Fibroblast of upper back skin (primary cell): ENCODE measurements around the gene KLHL29.

ENCODE experiments used
- DNase-seq: peaks from one replicate; pipeline ENCODE4 v3.0.0-alpha.2; 2013

Gene KLHL29

DNA sequence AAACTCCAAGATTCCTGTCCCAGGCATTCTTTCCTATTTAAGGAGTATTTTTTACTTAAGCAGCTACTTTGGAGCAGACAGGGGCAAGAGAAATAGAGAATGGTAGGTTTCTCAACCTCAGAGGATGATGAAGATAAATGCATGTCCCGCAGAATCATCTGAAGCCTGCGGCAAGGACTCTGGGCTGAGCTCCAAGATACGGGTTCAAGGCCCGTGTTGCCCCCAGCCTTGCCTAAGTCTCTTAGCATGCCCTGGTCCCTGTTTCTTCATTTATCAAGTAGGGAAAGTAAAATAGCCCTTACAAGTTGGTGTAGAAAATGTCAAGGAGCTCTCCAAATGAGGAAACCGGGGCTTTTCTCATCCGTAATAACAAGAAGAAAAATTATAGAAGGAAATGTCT, 214.0 kb downstream of the KLHL29 start:
- no peak for DNase-seq

- no peak for DNase-seq
These were observed 214.7 kb downstream of the KLHL29 start for GRCh38 chr2:23599667-23600066.

GRCh38 chr2:23600346-23600745, 215.4 kb downstream of the KLHL29 start:
- DNase-seq = no peak

DNA sequence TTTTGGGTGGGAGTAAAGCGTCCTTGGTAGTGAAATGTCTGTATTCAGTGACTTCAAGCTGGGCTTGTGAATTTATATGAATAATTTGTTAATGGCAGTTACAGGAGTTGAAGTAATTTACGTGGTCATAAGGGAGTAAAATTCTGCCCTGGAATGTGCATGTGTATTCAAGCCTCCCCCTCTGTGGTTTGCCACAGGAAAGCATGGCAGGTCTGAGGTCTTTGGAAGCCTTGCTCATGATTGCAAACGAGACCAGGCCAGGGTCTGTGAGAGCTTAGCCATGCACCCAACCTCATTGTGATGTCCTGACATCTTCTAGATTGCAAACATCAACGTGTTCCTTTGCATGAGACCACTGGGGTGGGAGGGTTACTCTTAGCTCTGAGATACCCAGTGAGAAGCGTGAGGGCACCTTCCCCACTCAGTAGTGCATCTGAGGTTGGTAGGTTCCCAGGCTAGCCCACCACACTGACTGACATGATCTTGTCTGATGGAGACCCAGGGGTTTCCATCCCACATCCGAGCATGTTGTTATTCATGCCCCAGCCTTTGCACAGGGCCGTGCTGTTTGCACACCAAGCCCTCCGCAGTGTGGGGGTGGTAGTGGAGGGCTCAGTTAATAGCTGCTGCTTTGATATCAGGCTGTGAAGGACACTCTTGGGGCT, 216.5 kb downstream of the KLHL29 start:
- DNase-seq = peak; percentile 68

DNA sequence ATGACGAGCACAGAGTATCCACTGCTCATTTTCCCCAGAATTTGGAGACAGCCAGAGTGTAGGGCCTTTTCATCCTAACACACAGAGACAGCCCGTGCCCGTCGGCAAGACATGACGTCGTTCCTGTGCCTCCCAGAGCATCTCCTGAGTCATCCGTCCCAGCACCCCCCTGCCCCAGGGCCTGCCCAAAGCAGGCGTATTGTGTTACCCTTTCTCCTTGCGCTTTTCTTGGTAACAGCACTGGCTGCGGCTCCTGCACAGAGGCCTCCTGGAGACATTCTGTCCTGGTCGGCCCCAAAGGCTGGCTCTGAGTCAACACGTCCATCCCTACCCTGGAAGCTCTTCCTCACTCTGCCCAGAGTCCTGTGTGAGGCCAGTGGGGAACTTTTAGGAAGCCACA, 217.1 kb downstream of the KLHL29 start:
- DNase-seq = peak; percentile 70

DNA sequence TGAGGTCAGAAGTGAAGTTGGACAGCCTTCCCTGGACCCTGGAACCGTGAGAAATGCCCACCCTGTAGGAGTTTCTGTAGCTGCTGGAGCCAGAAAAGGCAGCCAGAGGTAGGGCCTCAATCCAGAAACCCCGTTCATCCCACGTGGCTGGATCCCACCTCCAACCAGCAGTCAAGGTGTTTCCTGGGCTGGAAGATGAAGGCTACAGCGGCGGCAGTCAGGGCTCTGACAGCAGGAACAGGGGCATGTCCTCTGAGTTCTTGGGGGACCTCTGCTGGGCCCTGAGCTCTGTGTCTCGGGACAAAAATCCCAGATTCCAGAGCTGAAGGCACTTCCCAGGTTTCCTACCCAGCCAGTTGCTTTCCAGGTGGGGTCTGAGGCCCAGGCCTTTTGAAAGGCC, 218.2 kb downstream of the KLHL29 start:
- DNase-seq = no peak

DNA sequence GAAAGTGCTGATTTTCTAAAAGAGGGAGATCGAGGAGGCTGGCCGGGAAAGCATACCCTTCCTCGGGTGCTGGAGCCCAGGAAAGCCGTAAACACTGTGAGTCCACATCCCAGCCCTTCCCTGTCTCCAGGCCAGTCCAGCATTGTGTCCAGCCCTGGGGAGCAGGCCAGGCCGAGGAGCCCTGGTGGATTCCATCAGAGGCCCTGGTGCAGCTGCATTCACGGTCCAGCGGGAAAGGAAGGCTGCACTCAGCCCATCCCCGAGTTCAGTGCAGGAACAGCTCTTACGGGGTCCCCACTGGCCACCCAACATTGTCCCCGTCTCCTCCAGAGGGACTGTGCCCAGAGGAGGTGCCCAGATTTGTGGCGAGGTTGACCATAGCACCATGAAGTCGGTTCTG, 218.6 kb downstream of the KLHL29 start:
- DNase-seq = no peak

DNA sequence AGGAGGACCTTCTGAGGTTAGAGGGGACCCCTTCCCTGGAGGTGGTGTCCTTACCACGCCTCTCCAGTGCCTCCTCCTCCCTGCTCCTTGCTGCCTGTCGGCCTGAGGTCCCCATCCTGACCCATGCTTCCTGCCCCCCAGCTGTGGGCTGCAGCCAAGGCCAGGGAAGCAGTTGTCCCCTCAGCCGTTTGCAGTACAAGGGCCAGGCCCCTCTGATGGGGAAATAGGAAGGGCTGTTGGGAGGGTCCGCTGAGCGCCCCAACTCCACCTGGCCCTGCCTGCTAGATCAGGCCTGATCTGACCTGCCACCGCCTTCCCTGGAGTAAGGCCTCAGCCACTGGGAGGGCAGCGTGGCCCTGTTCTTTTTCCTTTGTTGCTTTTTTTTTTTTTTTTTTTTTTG, 219.8 kb downstream of the KLHL29 start:
- no peak for DNase-seq

DNA sequence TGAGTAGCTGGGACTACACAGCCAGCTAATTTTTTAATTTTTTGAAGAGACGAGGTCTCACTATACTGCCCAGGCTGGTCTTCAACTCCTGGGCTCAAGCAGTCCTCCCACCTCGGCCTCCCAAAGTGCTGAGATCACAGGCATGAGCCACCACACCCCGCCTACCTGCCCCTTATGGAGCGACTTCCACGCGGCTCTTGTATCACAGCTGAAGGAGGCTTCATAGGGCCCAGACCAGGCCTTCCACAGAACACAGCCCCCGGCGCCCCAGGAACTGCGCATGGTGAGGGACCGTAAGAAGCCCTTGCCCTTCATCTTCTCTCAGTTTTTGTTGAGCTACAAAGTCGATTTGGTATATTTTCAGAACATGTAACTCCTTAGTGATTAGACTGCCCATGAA, 220.3 kb downstream of the KLHL29 start:
- DNase-seq = no peak

GRCh38 chr2:23606196-23606595, 221.2 kb downstream of the KLHL29 start:
- DNase-seq = no peak

GRCh38 chr2:23606968-23607367, 222.0 kb downstream of the KLHL29 start:
- peak; percentile 73 for DNase-seq

DNA sequence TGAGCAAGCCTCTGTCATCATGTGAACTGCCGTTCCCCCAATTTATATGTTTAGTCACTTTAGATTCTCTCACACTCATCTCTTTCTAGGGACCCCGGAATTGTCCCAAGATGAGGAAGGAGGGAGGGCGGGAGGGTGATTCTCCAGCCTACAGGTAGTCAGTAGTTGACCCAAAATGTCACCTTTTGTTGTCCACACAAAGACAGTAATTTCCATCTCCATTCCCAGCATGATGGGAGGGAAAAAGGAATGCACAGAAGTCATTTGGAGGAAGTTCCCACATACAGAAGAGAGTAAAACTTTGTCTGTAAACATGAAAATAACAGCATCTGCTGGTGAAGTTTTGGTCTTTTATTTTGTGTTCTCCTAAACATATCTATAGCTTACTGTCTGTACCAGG, 222.9 kb downstream of the KLHL29 start:
- no peak for DNase-seq

- no peak for DNase-seq
These were observed 224.3 kb downstream of the KLHL29 start for GRCh38 chr2:23609254-23609653.

- DNase-seq = no peak
These were observed 226.9 kb downstream of the KLHL29 start for GRCh38 chr2:23611839-23612238.

- no peak for DNase-seq
These were observed 229.7 kb downstream of the KLHL29 start for GRCh38 chr2:23614701-23615100.

DNA sequence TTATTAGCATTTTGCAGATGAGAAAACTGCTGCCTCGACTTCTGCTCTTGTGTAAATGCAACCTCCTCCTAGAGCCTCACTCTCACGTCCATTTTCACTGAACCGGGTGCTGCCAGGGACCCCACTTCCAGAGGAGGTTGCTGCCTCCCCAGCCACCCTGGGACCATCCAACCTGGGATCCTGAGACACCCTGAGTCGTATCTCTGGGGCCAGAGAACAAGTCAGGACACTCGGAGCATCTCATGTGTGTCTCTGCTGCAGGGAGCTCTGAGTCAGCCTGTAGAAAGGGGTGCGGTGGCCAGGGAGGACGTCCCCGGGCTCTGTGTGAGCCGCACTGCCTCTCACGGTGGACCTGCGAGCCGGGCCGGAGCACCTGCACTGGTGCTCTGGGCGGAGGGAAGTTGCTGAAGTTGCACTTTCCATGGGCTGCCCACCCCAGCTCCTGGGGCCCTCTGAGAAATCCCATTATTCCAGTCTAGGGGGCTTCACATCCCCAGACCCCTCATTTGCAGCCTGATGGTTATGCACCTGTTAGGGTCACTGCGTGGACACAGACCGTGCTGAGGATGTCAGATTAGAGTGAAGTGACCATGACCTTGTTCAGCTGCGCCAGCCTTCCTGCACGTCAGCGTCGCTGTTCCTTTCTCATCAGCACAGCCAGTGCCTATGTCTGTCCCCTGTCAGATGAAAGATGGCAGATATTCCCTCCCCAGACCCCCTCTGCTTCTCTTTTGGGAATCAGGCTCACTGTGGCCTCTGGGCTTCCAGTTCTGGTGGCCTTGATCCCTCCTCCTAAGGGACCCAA, 230.4 kb downstream of the KLHL29 start:
- DNase-seq = no peak

GRCh38 chr2:23616630-23617029, 231.7 kb downstream of the KLHL29 start:
- no peak for DNase-seq

- DNase-seq = peak; percentile 76
These were observed 232.3 kb downstream of the KLHL29 start for GRCh38 chr2:23617167-23617810.

- no peak for DNase-seq
These were observed 232.8 kb downstream of the KLHL29 start for GRCh38 chr2:23617811-23618215.

GRCh38 chr2:23618265-23618664, 233.3 kb downstream of the KLHL29 start:
- DNase-seq = no peak

DNA sequence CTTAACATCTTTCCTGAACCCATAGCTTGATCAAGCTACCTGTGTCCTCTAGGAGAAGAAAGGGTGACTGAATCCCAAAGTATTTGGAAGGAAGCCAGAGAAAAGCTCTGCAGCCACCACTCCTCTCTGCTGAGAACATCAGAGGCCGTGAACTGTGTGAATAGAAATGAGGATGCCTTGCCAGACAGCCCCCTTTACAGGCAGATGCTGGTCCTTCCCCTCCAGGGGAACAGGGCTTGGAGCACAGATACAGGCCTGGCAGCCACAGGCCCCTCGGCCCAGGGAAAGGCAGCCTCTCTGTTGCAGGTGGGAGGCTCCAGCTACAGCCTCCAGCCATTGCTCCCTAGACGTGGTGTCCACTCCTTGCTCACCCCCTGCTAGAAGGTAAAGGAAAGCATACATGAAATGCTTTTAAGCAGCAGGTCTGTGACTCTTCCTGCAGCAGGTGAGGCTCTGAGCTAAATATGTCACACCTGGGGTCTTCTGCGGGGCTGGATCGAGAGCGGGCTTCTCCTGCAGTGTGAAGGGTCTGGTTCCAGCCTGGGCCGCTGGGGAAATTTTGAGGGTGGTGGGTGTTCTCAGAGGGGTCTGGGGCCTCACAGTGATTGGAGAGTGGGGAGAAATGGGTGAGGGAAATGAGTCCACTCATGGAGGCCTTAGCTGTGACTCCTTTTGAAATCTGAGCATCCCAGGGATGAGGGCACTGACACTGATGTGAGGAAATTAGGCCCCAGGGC, 234.0 kb downstream of the KLHL29 start:
- DNase-seq = peak; percentile 54

DNA sequence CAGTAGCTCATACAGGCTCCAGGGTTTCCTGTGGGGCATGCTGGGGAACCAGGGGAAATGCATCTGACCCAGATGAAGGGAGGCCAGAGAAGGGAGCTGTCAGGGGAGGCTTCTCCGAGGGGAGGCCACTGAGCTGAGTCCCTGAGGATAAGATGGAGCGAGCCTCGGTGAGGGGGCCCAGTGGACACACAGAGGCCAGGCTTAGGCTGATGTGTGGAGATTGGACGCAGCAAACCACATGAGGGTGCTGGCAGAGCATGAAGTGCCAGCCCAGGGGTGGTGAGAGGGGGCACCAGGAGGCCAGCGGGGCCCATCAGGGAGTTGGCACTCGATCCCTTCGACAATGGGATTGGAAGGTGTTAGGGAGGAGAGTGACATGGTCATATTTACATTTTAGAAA, 235.0 kb downstream of the KLHL29 start:
- no peak for DNase-seq

DNA sequence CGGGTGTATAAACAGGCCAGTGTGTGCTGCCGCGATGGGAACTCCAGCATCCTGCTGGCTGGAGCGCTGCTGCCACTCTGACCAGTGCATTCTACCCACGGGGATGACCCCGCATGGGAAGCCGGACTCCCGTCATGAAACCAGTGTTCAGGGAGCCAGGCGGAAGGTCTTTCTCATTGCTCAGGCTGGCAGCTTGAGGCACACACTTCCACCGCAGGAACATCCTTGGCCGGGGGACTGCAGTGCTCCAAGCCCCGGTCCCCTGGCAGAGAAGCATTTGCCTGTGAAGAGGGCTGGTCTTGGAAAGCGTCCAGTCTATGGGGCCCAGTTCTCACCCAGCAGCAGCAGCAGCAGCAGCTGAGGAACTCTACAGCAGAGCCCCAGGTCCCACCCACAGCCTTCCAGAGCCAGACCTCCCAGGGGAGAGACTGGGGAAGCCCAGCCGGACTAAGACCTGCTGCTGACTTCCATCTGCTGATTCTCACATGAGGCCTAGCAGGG, 235.9 kb downstream of the KLHL29 start:
- peak; percentile 49 for DNase-seq
